ENCODE results near the gene YIF1A.

DNA sequence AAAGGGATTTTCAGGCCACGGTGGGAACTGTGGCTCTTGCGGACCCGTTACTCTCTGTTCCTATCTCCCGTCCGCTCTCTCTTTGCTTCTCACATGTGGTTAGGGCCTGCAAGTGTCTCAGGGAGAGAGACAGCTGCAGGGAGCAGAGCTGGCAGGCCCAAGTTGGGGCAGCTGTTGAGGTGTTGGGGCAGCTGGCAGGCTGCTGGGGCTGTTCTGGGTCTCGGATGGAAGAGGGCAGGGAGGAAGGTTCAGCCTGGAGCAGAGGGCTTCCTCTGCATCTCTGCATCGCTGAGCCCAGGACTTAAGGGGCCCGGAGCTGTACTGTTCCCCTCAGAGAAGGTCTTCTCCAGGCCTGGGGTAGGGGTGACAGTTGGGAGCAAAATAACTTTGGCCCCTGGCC is 13.5 kb downstream of the YIF1A start:
- TF ChIP-seq, protein P1, sequence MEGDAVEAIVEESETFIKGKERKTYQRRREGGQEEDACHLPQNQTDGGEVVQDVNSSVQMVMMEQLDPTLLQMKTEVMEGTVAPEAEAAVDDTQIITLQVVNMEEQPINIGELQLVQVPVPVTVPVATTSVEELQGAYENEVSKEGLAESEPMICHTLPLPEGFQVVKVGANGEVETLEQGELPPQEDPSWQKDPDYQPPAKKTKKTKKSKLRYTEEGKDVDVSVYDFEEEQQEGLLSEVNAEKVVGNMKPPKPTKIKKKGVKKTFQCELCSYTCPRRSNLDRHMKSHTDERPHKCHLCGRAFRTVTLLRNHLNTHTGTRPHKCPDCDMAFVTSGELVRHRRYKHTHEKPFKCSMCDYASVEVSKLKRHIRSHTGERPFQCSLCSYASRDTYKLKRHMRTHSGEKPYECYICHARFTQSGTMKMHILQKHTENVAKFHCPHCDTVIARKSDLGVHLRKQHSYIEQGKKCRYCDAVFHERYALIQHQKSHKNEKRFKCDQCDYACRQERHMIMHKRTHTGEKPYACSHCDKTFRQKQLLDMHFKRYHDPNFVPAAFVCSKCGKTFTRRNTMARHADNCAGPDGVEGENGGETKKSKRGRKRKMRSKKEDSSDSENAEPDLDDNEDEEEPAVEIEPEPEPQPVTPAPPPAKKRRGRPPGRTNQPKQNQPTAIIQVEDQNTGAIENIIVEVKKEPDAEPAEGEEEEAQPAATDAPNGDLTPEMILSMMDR (IDR thresholded peaks at IDR 0.05) = no peak
- no peak for TF ChIP-seq POLR2A (IDR thresholded peaks at IDR 0.05)
- no peak for TF ChIP-seq EP300 (IDR thresholded peaks at IDR 0.05)
- TF ChIP-seq POLR2AphosphoS5 (IDR thresholded peaks at IDR 0.05) = no peak
